Neural cell (in vitro differentiated cells): ENCODE results near the gene NKAIN2.

Experiments
- CTCF ChIP-seq: fragments of 450-650 bp; IDR thresholded peaks from 2 replicates; pipeline ENCODE4 v1.5.1; 2014; ENCODE audit warnings: antibody characterized with exemption, mild to moderate bottlenecking, moderate library complexity; ENCODE audit not compliant: poor library complexity, severe bottlenecking
- POLR2AphosphoS5 ChIP-seq: IDR thresholded peaks from 2 replicates; pipeline ENCODE4 v1.6.1; 2012

GRCh38 chr6:124546601-124547000 lies 742.9 kb downstream of the NKAIN2 start:
- TF ChIP-seq CTCF = no peak
- TF ChIP-seq POLR2AphosphoS5 = no peak
